GM23338 (cell line): ENCODE measurements around the gene ICE1. TPM values are rescaled to one million over a fixed set of nuclear protein-coding genes. Genes with fewer than 3 reads are reported as not detected.

Source experiments
- ATAC-seq: fragments of 200-7000 bp; cut with Tn5 transposase; 3 replicates; pipeline ENCODE4 v1.9.1; 2020
- DNase-seq: peaks from one replicate; pipeline ENCODE4 v3.0.0-alpha.2; 2015; ENCODE audit warnings: low spot score
- H2AFZ ChIP-seq: fragments of 200-600 bp; sonication (generic); 2 replicates; pipeline ENCODE4 v1.8.0; 2016; ENCODE audit warnings: antibody characterized with exemption, mild to moderate bottlenecking, moderate library complexity
- H3F3A ChIP-seq: fragments of 200-600 bp; sonication (generic); replicated peaks from 2 replicates; pipeline ENCODE4 v1.8.0; 2017; ENCODE audit warnings: antibody characterized with exemption, mixed run types, low read depth
- H3K27ac ChIP-seq: fragments of 200-600 bp; sonication (generic); 2 replicates; pipeline ENCODE4 v1.6.1; 2016; ENCODE audit warnings: low read depth
- H3K27me3 ChIP-seq: fragments of 200-600 bp; sonication (generic); 2 replicates; pipeline ENCODE4 v1.8.0; 2016; ENCODE audit warnings: mild to moderate bottlenecking, mixed run types, moderate library complexity; ENCODE audit not compliant: insufficient read depth
- H3K36me3 ChIP-seq: fragments of 200-600 bp; sonication (generic); 2 replicates; pipeline ENCODE4 v1.8.0; 2016; ENCODE audit warnings: mild to moderate bottlenecking; ENCODE audit not compliant: insufficient read depth
- H3K4me1 ChIP-seq: fragments of 200-600 bp; sonication (generic); 2 replicates; pipeline ENCODE4 v1.8.0; 2016; ENCODE audit warnings: mild to moderate bottlenecking, moderate library complexity; ENCODE audit not compliant: insufficient read depth
- H3K4me2 ChIP-seq: fragments of 200-600 bp; sonication (generic); 2 replicates; pipeline ENCODE4 v1.7.1; 2017; ENCODE audit warnings: mixed run types
- H3K4me3 ChIP-seq: fragments of 200-600 bp; sonication (generic); 2 replicates; pipeline ENCODE4 v1.6.1; 2016; ENCODE audit warnings: mixed run types
- H3K79me2 ChIP-seq: fragments of 200-600 bp; sonication (generic); replicated peaks from 2 replicates; pipeline ENCODE4 v1.8.0; 2017; ENCODE audit warnings: mild to moderate bottlenecking; ENCODE audit not compliant: insufficient read depth
- H3K9me2 ChIP-seq: fragments of 200-600 bp; sonication (generic); 2 replicates; pipeline ENCODE4 v1.8.0; 2017; ENCODE audit not compliant: insufficient read depth
- H4K20me1 ChIP-seq: fragments of 200-600 bp; sonication (generic); replicated peaks from 2 replicates; pipeline ENCODE4 v1.8.0; 2017; ENCODE audit warnings: mild to moderate bottlenecking; ENCODE audit not compliant: insufficient read depth
- H3K27ac Mint-ChIP-seq: 2 replicates; pipeline ENCODE4 v1.8.0; 2020; ENCODE audit warnings: inconsistent platforms, mild to moderate bottlenecking, moderate library complexity, mixed read lengths
- H3K27me3 Mint-ChIP-seq: 3 replicates; pipeline ENCODE4 v1.8.0; 2022; ENCODE audit warnings: low read depth, mild to moderate bottlenecking, moderate library complexity, mixed read lengths, inconsistent platforms; ENCODE audit not compliant: insufficient read depth, poor library complexity
- H3K36me3 Mint-ChIP-seq: 3 replicates; pipeline ENCODE4 v1.8.0; 2021; ENCODE audit warnings: low read depth, mild to moderate bottlenecking, inconsistent platforms, moderate library complexity, mixed read lengths
- H3K4me1 Mint-ChIP-seq: 3 replicates; pipeline ENCODE4 v1.8.0; 2020; ENCODE audit warnings: mild to moderate bottlenecking, inconsistent platforms, mixed read lengths
- H3K4me3 Mint-ChIP-seq: 3 replicates; pipeline ENCODE4 v1.8.0; 2021; ENCODE audit warnings: moderate library complexity, mild to moderate bottlenecking, inconsistent platforms, mixed read lengths
- H3K9me3 Mint-ChIP-seq: 3 replicates; pipeline ENCODE4 v1.8.0; 2020; ENCODE audit warnings: moderate library complexity, mild to moderate bottlenecking, inconsistent platforms, mixed read lengths
- CREB1 ChIP-seq: fragments of 250-450 bp; sonication (Bioruptor Pico); IDR thresholded peaks from 2 replicates; pipeline ENCODE4 v1.5.0; 2020; ENCODE audit warnings: low read depth, mild to moderate bottlenecking, moderate library complexity
- CTCF ChIP-seq, 2 experiments: fragments of 200-600 bp in 1 of 2; sonication (generic) in 1 of 2; conservative IDR thresholded peaks; 2 replicates each; pipeline versions ENCODE4 v1.5.1 to v1.6.1; 2016 to 2017; ENCODE audit warnings: antibody characterized with exemption in 2 of 2, low read depth in 2 of 2, mild to moderate bottlenecking in 2 of 2, moderate library complexity in 1 of 2
- ETS1 ChIP-seq: IDR thresholded peaks from 2 replicates; pipeline ENCODE4 v1.6.1; 2016; ENCODE audit warnings: antibody characterized with exemption
- EZH2phosphoT487 ChIP-seq: fragments of 200-600 bp; sonication (generic); IDR thresholded peaks from one replicate; pipeline ENCODE4 v1.8.1; 2018; ENCODE audit warnings: antibody characterized with exemption; ENCODE audit not compliant: unreplicated experiment
- JUNB ChIP-seq: IDR thresholded peaks from one replicate; pipeline ENCODE4 v1.6.1; 2016; ENCODE audit warnings: antibody characterized with exemption; ENCODE audit not compliant: unreplicated experiment
- NANOG ChIP-seq: IDR thresholded peaks from 2 replicates; pipeline ENCODE4 v1.6.1; 2016; ENCODE audit warnings: antibody characterized with exemption, borderline replicate concordance
- POLR2AphosphoS5 ChIP-seq: IDR thresholded peaks from 2 replicates; pipeline ENCODE4 v1.6.1; 2016; ENCODE audit warnings: antibody characterized with exemption, low read depth
- REST ChIP-seq: IDR thresholded peaks from one replicate; pipeline ENCODE4 v1.6.1; 2018; ENCODE audit warnings: antibody characterized with exemption; ENCODE audit not compliant: unreplicated experiment
- STAT1 ChIP-seq: IDR thresholded peaks from one replicate; pipeline ENCODE4 v1.6.1; 2016; ENCODE audit warnings: antibody characterized with exemption; ENCODE audit not compliant: unreplicated experiment
- ZNF114 ChIP-seq: fragments of 250-450 bp; sonication (Bioruptor Pico); IDR thresholded peaks from 2 replicates; pipeline ENCODE4 v1.5.0; 2020; ENCODE audit warnings: mild to moderate bottlenecking, moderate library complexity
- ZNF462 ChIP-seq: fragments of 250-450 bp; sonication (Bioruptor Pico); IDR thresholded peaks from 2 replicates; pipeline ENCODE4 v1.5.0; 2020; ENCODE audit warnings: mild to moderate bottlenecking, moderate library complexity
- polyA plus RNA-seq: library from polyadenylated mRNA; unstranded; fragments of >200 nt; fragmentation: Nextera tagmentation; extraction: Ambion mirVana; gene quantifications from 2 replicates; pipeline ENCODE4 v1.2.1, GENCODE V29; 2016
- total RNA-seq: library from RNA; depleted of rRNA; stranded (reverse); fragments of >200 nt; shearing (Covaris generic); gene quantifications from 2 replicates; pipeline ENCODE4 v1.2.3, GENCODE V29; 2014

ICE1 gene
- total and polyA plus RNA-seq, 2 experiments from 2014 or later, result 59.5 to 65.1 TPM

GRCh38 chr5:5418764-5419163, 3.7 kb upstream of the ICE1 start:
- no peak for ATAC-seq
- Mint-ChIP-seq H3K27me3 (peaks cover 18% of the 10 kb centered on the region), H3K27ac (no peak overlapping the region), H3K36me3 (no peaks in the 10 kb centered on the region), H3K4me3 (no peak overlapping the region), H3K9me3 (peaks cover 5% of the 10 kb centered on the region; the same call in 2 of the 3 replicates), H3K4me1 (peaks cover 24% of the 10 kb centered on the region)
- TF ChIP-seq CREB1 (no peak), NANOG (no peak), JUNB (no peak), ZNF462 (no peak), ZNF114 (no peak), EZH2phosphoT487 (no peak), REST (no peak), STAT1 (no peak), POLR2AphosphoS5 (no peak), CTCF (conservative IDR thresholded peaks at IDR 0.05; ENCODE audit: low read depth in 2 of 2) (no peak), ETS1 (no peak)
- DNase-seq, result peak; percentile 35
- H3K36me3 ChIP-seq, result no peaks in the 10 kb centered on the region
- no peak overlapping the region for H3K4me3 ChIP-seq
- H2AFZ ChIP-seq, result no peak overlapping the region
- H3F3A ChIP-seq, result peaks cover 5% of the 10 kb centered on the region; the same call in 1 of the 2 replicates
- H3K79me2 ChIP-seq, result peaks cover 12% of the 10 kb centered on the region
- H4K20me1 ChIP-seq, result peaks cover 7% of the 10 kb centered on the region
- H3K4me1 ChIP-seq, result peaks cover 19% of the 10 kb centered on the region
- H3K27me3 ChIP-seq, result no peaks in the 10 kb centered on the region
- H3K27ac ChIP-seq, result 0 out of 2 replicates have a peak overlapping the region, but pooled peaks have one; percentile 11
- H3K9me2 ChIP-seq, result no peaks in the 10 kb centered on the region
- H3K4me2 ChIP-seq, result no peak overlapping the region
